Common myeloid progenitor, CD34-positive (primary cell): Measurements from ENCODE around the gene ZFPM1.

ENCODE experiments used
- CTCF ChIA-PET: fragments of 350-600 bp; sonication (Branson Sonifier 250); formaldehyde crosslinking; loops from one replicate; lab custom pipeline; 2021; ENCODE audit warnings: antibody characterized with exemption; lab: Charles Lee
- POLR2A ChIA-PET: fragments of 350-600 bp; sonication (Branson Sonifier 250); formaldehyde crosslinking; loops from one replicate; lab custom pipeline; 2021; ENCODE audit warnings: antibody characterized with exemption; lab: Charles Lee
- DNase-seq, 3 donors: peaks; one replicate each; pipeline versions ENCODE4 v3.0.0 to v3.0.0-alpha.2; 2013
- H3K27ac ChIP-seq, 2 experiments: 1 replicate in 1 of 2; 2 replicates in 1 of 2; pipeline ENCODE4 v1.7.0; 2013; ENCODE audit warnings: inconsistent platforms in 2 of 2, low read length in 2 of 2, mild to moderate bottlenecking in 2 of 2, low read depth in 1 of 2, moderate library complexity in 1 of 2; ENCODE audit not compliant: severe bottlenecking in 2 of 2, insufficient read depth in 1 of 2, poor library complexity in 1 of 2
- H3K27me3 ChIP-seq, 5 experiments: replicated peaks in 2 of 5; 1 replicate in 3 of 5; 2 replicates in 2 of 5; pipeline versions ENCODE4 v1.6.1 to v1.7.0; 2013; ENCODE audit warnings: low read length in 4 of 5, mild to moderate bottlenecking in 2 of 5, moderate library complexity in 2 of 5, inconsistent platforms in 1 of 5; ENCODE audit not compliant: insufficient read depth in 5 of 5, control insufficient read depth in 4 of 5
- H3K36me3 ChIP-seq, 4 experiments: 1 replicate in 2 of 4; 2 replicates in 2 of 4; pipeline versions ENCODE4 v1.6.1 to v1.7.0; 2013; ENCODE audit warnings: low read length in 3 of 4, control low read depth in 1 of 4, mild to moderate bottlenecking in 1 of 4; ENCODE audit not compliant: control insufficient read depth in 4 of 4, insufficient read depth in 4 of 4
- H3K4me1 ChIP-seq, 4 experiments: 1 replicate in 3 of 4; 2 replicates in 1 of 4; pipeline versions ENCODE4 v1.6.1 to v1.7.1; 2013; ENCODE audit warnings: low read length in 3 of 4, mild to moderate bottlenecking in 3 of 4, control low read depth in 1 of 4, inconsistent platforms in 1 of 4, moderate library complexity in 1 of 4; ENCODE audit not compliant: control insufficient read depth in 4 of 4, insufficient read depth in 4 of 4; ENCODE audit errors: control extremely low read depth in 1 of 4
- H3K4me3 ChIP-seq, 7 experiments: 1 replicate in 4 of 7; 2 replicates in 3 of 7; pipeline versions ENCODE4 v1.5.1 to v1.7.0; 2013; ENCODE audit warnings: mild to moderate bottlenecking in 7 of 7, low read length in 6 of 7, moderate library complexity in 6 of 7, inconsistent platforms in 2 of 7, low read depth in 2 of 7, control low read depth in 1 of 7; ENCODE audit not compliant: insufficient read depth in 4 of 7, control insufficient read depth in 1 of 7; ENCODE audit errors: extremely low read depth in 1 of 7
- H3K9me3 ChIP-seq, 5 experiments: 1 replicate in 4 of 5; 2 replicates in 1 of 5; pipeline versions ENCODE4 v1.6.1 to v1.7.1; 2013; ENCODE audit warnings: low read length in 4 of 5, mild to moderate bottlenecking in 2 of 5, inconsistent platforms in 1 of 5, low read depth in 1 of 5, moderate library complexity in 1 of 5; ENCODE audit not compliant: control insufficient read depth in 4 of 5, insufficient read depth in 2 of 5; ENCODE audit errors: control extremely low read depth in 1 of 5
- WGBS: methylation state at CpG from one replicate; pipeline ENCODE4 v1.1.5; 2013; ENCODE audit not compliant: insufficient coverage; 5-methylcytosine and 5-hydroxymethylcytosine counted together

The ZFPM1 gene

DNA sequence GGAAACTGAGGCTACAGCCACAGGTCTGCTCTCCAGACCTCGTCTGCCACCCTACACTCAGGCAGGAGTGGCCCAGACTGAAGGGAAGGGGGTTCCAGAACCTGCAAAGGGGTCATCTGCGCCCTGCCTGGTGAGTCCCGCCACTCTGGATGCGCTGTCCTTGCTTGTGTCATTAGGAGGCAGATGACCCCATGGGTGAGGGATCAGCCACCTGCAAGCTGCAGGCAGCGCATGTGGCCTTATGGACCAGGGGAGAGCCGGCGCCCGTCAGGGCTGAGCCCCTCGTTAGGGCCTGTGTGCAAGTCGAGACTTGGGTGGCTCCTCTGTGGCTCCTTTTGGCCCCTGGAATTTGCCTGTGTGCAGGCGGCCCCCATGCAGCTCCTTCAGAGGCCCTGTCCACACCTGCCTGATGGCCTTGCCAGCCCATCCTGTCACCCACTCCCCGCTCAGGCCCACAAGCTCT lies 5.7 kb downstream of the ZFPM1 start:
- no peak overlapping the region for H3K4me3 ChIP-seq
- no peaks in the 10 kb centered on the region for H3K9me3 ChIP-seq
- peaks cover 2 to 92% (median 87%) of the 10 kb centered on the region in 4 experiments for H3K4me1 ChIP-seq
- CTCF ChIA-PET, result interaction anchor here (1.0 to 1.1 kb wide), 2 partner anchors 9 to 14 kb away, joined by 3 to 4 read pairs; no protein-coding TSS in a partner anchor
- no peak for DNase-seq
- H3K27ac ChIP-seq, result no peak overlapping the region
- WGBS, result 94% methylated on average over 12 of the region's 12 CpGs
- H3K36me3 ChIP-seq, result peaks cover 0 to 3% (median 0%) of the 10 kb centered on the region in 4 experiments
- POLR2A ChIA-PET, result no interaction called here
- no peaks in the 10 kb centered on the region for H3K27me3 ChIP-seq

DNA sequence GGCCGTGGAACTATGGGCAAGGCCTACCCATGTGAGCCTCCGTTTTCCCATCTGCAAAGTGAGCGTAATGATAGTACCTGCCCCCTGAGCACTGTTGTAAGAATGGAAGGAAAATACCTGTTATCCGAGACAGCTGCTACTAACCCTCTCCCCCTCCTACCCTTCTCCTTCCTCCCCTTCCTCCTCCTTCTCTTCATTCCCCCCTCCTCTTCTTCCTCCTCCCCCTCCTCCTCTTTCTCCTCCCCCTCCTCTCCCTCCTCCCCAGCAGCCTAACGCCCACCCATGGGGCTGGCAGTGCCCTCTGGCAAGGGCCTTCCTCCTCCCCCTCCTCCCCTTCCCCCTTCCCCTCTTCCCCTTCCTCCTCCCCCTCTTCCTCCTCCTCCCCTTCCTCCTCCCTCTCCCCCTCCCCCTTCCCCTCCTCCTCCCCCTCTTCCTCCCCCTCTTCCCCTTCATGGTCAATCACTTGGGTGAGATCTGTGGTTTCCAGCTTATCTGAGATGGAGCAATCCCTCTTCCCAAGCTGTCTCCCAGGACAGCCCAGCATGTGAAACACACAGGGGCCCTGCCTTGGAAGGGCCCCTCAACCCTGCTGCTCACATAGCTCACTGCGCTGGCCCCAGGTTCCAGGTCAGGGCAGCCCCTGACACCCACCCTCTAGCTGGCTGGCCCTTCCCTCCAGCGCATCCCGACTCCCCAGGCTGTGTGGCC lies 6.4 kb downstream of the ZFPM1 start:
- no peaks in the 10 kb centered on the region for H3K9me3 ChIP-seq
- H3K4me1 ChIP-seq, result peaks cover 2 to 92% (median 87%) of the 10 kb centered on the region in 4 experiments
- peaks cover 0 to 3% (median 0%) of the 10 kb centered on the region in 4 experiments for H3K36me3 ChIP-seq
- no peak for DNase-seq
- 94% methylated on average over 4 of the region's 8 CpGs for WGBS
- ChIA-PET POLR2A (no interaction called here), CTCF (interaction anchor here (1.0 to 1.1 kb wide), 2 partner anchors 8 to 13 kb away, joined by 3 to 4 read pairs; no protein-coding TSS in a partner anchor)
- no peak overlapping the region for H3K27ac ChIP-seq
- H3K27me3 ChIP-seq, result no peaks in the 10 kb centered on the region
- H3K4me3 ChIP-seq, result no peak overlapping the region

DNA sequence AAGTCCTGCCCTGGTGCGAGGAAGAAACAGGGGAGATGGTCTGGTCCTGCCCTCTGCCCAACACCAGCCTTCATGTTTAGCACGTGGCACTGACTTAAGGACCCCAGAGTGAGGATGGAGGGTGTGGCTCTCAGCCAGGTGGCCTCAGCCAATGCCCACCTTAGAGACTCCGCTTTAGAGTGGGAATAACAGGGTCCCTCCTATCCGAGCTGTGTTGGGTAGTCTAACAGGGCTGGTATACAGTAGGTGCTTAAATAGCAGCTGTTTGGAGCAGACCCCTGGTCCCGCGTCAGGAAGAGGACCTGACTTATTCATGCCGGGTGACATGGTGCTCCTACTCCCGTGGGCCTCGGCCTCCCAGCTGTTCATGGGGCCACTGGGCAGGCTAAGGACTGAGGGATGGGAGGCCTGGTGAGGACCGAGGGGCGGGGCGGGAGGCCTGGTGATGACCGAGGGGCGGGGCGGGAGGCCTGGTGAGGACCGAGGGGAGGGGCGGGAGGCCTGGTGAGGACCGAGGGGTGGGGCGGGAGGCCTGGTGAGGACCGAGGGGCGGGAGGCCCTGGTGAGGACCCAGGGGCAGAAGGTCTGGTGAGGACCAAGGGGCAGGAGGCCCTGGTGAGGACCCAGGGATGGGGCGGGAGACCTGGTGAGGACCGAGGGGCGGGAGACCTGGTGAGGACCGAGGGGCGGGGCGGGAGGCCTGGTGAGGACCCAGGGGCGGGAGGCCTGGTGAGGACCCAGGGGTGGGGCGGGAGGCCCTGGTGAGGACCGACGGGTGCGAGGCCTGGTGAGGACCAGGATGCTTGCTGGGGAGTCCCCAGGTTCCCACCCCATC lies 7.6 kb downstream of the ZFPM1 start:
- Histone ChIP-seq H3K4me3 (peak overlapping the region in 1 of 7 experiments; percentile 5), H3K27me3 (no peaks in the 10 kb centered on the region), H3K27ac (peak overlapping the region in 1 of 2 experiments; percentile 25), H3K36me3 (peaks cover 0 to 3% (median 0%) of the 10 kb centered on the region in 4 experiments), H3K4me1 (peaks cover 2 to 96% (median 89%) of the 10 kb centered on the region in 4 experiments), H3K9me3 (no peaks in the 10 kb centered on the region)
- no peak for DNase-seq
- ChIA-PET CTCF (interaction anchor here (1.1 to 1.3 kb wide), 2 partner anchors 12 to 74 kb away, joined by 3 read pairs; no protein-coding TSS in a partner anchor), POLR2A (no interaction called here)
- WGBS, result 86% methylated on average over 13 of the region's 32 CpGs

DNA sequence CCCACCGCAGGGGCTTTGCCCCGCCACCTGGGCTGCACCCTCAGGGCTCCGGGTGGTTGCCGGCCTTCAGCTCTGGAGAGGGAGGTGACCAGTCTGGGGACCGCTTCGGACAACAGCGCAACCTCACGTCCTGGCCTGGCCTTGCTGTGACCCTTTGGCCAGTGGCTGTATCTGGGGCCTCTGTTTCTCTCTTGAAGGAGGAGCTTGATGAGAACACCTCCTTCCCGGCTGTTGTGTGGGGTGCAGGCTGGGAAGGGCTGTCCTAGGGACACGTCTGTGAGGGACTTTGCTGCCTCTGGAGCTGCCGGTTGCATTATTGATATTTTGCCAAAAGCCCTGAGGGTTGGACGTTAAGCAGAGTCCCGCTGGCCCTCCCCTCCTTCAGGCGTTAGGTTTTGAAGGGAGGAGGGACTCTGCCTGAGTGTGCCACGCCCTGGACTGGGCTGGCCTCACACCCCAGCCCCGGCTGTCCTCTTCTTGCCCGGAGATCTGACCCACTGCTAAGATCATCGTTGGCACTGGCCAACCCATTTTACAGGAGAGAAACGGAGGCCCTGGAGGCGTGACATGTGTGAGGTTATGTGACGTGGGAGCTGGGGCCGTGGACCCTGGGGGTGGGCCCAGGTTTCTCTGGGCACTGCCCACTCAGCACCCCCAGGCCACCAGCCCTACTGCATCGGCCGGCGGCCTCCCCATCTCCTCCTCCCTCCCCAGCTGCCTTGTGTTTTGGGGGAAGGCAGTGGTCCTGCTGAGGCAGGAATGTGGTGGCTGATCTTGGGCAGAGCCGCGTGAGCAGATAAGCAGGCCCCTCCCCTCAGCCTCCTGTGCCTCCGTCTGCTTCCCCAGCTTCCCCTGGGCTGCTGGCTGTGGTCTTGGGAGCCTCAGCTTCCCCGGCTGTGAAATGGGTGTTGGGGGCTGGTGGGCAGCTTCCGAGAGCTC lies 8.5 kb downstream of the ZFPM1 start:
- peak overlapping the region in 1 of 2 experiments; percentile 54 for H3K27ac ChIP-seq

DNA sequence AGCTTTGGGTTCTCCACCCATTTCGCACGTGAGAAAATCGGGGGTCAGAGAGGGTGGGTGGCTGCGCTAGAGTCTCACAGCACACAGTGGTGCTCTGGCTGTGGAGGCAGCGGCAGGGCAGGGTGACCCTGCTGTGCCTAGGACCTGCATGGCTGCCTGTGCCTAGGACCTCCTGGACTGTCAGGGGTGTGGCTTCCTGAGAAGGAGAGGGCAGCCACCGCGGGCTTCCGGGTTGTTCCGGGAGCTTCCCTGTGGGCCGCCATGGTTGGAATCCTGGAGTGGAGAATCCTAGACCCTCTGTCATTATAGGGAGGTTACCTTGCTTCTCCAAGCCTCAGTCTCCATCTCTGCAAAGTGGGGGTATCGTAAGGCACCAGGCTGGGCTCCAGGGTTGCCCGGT lies 9.3 kb downstream of the ZFPM1 start:
- Histone ChIP-seq H3K4me1 (peaks cover 2 to 96% (median 88%) of the 10 kb centered on the region in 4 experiments), H3K36me3 (peaks cover 0 to 3% (median 0%) of the 10 kb centered on the region in 4 experiments), H3K27ac (peak overlapping the region in 1 of 2 experiments; percentile 54), H3K9me3 (no peaks in the 10 kb centered on the region), H3K4me3 (peak overlapping the region in 1 of 7 experiments; percentile 13), H3K27me3 (no peaks in the 10 kb centered on the region)
- ChIA-PET POLR2A (no interaction called here), CTCF (interaction anchor here (0.6 to 1.2 kb wide), 5 partner anchors 9 to 87 kb away, joined by 3 to 6 read pairs (median 3); no protein-coding TSS in a partner anchor)
- DNase-seq, result no peak
- WGBS, result 51% methylated on average over 10 of the region's 12 CpGs

More for the DNA sequence above, 8.5 kb downstream of the ZFPM1 start:
- Histone ChIP-seq H3K36me3 (peaks cover 0 to 3% (median 0%) of the 10 kb centered on the region in 4 experiments), H3K27me3 (no peaks in the 10 kb centered on the region), H3K9me3 (no peaks in the 10 kb centered on the region), H3K4me1 (peaks cover 2 to 96% (median 89%) of the 10 kb centered on the region in 4 experiments), H3K4me3 (peak overlapping the region in 2 of 7 experiments; percentile 4 to 26)
- CTCF ChIA-PET, result interaction anchor here (0.6 to 1.3 kb wide), 7 partner anchors 9 to 88 kb away, joined by 3 to 6 read pairs (median 3); no protein-coding TSS in a partner anchor
- DNase-seq, result peak in 2 of 3 donors; percentile 77 to 83
- POLR2A ChIA-PET, result no interaction called here
- WGBS, result 69% methylated on average over 19 of the region's 30 CpGs

DNA sequence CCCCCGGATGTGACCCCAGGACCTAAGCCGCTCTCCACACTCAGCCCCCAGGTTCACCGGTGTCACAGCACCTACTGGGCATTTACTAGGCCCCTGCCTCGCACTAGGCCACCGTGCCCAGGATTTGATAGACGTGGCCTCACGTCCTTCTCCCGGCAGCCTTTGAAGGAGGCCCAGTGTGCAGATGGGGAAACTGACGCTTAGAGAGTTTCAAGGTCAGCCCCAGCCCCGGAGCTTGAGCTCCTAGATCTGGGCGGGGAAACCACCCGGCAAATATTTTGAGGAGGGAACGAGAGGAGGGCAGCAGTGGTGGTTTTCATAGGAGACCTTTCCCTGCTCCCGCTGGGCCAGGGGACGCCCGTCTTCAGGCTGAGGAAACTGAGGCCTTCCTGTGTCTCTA lies 10.3 kb downstream of the ZFPM1 start:
- DNase-seq, result no peak
- CTCF ChIA-PET, result interaction anchor here (1.2 kb wide), 1 partner anchor 20 kb away, joined by 4 read pairs; no protein-coding TSS in a partner anchor
- H3K4me1 ChIP-seq, result peaks cover 2 to 90% (median 83%) of the 10 kb centered on the region in 4 experiments

More for the DNA sequence above, 10.3 kb downstream of the ZFPM1 start:
- peak overlapping the region in 1 of 2 experiments; percentile 22 for H3K27ac ChIP-seq
- H3K4me3 ChIP-seq, result no peak overlapping the region
- peaks cover 0 to 3% (median 0%) of the 10 kb centered on the region in 4 experiments for H3K36me3 ChIP-seq
- no peaks in the 10 kb centered on the region for H3K9me3 ChIP-seq
- WGBS, result 95% methylated on average over 16 of the region's 16 CpGs
- POLR2A ChIA-PET, result interaction anchor here (0.6 kb wide), 1 partner anchor 66 kb away, joined by 3 read pairs; no protein-coding TSS in a partner anchor
- no peaks in the 10 kb centered on the region for H3K27me3 ChIP-seq
